Fibroblast of the aortic adventitia (primary cell): ENCODE measurements around the gene SPTAN1. TPM values are rescaled to one million over a fixed set of nuclear protein-coding genes. Genes with fewer than 3 reads are reported as not detected.
"Not testable (repeated sequence)": the region's sequence is repeated elsewhere in the genome, so short reads cannot be mapped to it uniquely, and the experiment has no call there.

ENCODE experiments used
- DNase-seq: peaks from one replicate; pipeline ENCODE4 v3.0.0-alpha.2; 2010; ENCODE audit warnings: low read depth
- H3K4me3 ChIP-seq: 2 replicates; pipeline ENCODE4 v1.5.1; 2011; ENCODE audit warnings: low read depth, mild to moderate bottlenecking, control low read depth, low read length, moderate library complexity
- total RNA-seq: library from RNA; depleted of rRNA; stranded (reverse); fragments of >200 nt; gene quantifications from 2 replicates; pipeline ENCODE4 v1.2.3, GENCODE V29; 2012; ENCODE audit warnings: low replicate concordance
- TF ChIP-seq, protein P1 (sequence below): IDR thresholded peaks from 2 replicates; pipeline ENCODE4 v1.5.1; 2011; ENCODE audit warnings: mild to moderate bottlenecking, low read length, control low read depth, inconsistent platforms; ENCODE audit not compliant: insufficient read depth

Gene SPTAN1
- total RNA-seq, 1 donor: 287 TPM

DNA sequence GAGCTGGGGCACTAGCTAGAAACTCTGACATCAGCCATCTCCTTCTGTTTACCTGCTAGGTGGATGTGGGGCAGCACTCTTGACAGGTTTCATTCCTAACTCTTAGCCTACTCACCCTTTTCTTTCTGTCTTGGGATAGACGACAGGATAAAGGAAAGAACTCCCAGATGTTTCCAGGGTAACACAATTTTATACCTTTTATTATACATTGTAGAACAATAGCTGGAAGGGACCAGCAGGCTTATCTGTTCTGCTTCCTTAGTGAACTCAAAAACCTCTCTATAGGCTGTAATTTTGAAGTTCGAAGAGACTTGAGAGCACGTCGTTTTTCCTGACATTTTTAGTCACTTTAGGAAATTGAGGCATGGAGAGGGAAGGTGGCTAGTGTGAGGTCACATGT lies 13.2 kb downstream of the SPTAN1 start:
- no peak overlapping the region for H3K4me3 ChIP-seq
- DNase-seq: no peak
- TF ChIP-seq, protein P1, sequence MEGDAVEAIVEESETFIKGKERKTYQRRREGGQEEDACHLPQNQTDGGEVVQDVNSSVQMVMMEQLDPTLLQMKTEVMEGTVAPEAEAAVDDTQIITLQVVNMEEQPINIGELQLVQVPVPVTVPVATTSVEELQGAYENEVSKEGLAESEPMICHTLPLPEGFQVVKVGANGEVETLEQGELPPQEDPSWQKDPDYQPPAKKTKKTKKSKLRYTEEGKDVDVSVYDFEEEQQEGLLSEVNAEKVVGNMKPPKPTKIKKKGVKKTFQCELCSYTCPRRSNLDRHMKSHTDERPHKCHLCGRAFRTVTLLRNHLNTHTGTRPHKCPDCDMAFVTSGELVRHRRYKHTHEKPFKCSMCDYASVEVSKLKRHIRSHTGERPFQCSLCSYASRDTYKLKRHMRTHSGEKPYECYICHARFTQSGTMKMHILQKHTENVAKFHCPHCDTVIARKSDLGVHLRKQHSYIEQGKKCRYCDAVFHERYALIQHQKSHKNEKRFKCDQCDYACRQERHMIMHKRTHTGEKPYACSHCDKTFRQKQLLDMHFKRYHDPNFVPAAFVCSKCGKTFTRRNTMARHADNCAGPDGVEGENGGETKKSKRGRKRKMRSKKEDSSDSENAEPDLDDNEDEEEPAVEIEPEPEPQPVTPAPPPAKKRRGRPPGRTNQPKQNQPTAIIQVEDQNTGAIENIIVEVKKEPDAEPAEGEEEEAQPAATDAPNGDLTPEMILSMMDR: no peak

DNA sequence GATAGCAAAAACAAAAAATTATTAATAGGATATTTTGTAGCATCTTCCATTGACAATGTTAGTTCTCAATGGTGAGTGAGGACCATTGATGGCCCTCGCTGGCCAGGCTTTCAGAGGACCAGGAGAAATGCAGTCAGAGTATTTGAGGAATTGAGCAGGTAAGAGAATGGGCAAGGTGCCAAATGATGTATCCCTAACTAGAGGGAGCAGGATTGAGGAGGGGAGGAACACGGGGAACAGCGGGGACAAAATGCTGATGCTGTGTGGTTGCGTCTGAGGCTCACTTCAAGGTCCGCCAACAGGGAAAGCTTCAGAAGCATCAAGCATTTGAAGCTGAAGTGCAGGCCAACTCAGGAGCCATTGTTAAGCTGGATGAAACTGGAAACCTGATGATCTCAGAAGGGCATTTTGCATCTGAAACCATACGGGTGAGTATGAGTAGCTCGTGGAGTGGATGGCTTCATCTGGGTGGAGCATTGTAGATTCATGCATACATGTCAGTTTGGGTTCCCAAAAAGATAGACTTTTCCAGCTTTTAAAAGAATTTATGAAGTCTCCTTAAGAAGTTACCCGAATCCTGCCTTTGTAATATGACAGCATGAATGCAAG lies 16.2 kb downstream of the SPTAN1 start:
- H3K4me3 ChIP-seq: no peak overlapping the region
- peak; percentile 20 for DNase-seq
- TF ChIP-seq, protein P1: no peak

DNA sequence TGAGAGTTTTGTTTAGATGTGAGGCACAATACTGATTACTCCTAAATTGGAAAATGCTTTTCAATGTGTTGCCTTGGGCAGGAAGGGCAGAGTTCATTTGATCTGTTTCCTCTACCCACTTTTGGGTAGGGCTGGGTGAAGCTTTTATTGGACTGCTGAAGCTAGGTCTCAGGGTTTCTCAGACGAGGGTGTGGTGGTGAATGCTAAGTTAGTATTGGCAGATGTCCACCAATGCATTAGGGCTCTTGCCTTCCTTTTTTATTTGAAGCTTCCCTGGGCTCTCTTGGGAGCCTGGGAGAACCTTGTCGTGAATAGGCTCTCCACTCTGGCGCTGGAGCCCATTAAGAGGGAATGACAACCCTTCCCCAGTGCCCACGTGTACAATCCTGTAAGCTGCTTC lies 23.1 kb downstream of the SPTAN1 start:
- peak; percentile 85 for DNase-seq
- no peak overlapping the region for H3K4me3 ChIP-seq
- TF ChIP-seq, protein P1: no peak

DNA sequence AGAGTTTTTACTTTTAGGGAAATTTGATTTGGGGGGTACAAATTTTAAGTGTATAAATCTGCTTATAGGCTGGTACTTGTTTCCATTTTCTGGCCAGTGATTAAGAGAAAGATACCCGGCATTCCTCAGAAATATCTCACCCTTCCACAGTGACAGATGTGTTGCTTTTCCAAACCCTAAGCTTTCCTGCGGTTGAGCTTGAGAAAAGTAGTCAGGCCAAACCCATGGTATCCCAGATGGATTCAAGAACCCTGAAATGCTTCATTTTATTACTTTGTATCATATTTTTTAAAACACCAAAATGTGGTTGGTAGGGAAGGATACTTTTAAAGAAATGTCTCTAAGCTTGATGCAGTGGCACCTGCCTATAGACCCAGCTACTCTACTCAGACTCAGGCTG lies 23.5 kb downstream of the SPTAN1 start:
- TF ChIP-seq, protein P1: no peak
- H3K4me3 ChIP-seq: no peak overlapping the region
- peak; percentile 59 for DNase-seq

DNA sequence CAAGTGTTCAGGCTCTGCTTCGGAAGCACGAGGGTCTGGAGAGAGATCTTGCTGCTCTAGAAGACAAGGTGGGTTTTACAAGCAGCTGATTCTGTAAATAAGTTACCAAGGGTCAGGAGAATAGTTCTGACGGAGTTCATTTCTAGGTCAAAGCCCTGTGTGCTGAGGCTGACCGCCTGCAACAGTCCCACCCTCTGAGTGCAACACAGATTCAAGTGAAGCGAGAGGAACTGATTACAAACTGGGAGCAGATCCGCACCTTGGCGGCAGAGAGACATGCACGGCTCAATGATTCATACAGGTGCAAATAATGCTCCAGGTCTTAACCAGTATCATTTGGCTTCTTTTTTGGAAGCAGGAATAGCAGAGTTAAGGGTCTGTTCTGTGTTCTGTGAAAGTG lies 24.8 kb downstream of the SPTAN1 start:
- H3K4me3 ChIP-seq: no peak overlapping the region
- TF ChIP-seq, protein P1: no peak
- DNase-seq: no peak

DNA sequence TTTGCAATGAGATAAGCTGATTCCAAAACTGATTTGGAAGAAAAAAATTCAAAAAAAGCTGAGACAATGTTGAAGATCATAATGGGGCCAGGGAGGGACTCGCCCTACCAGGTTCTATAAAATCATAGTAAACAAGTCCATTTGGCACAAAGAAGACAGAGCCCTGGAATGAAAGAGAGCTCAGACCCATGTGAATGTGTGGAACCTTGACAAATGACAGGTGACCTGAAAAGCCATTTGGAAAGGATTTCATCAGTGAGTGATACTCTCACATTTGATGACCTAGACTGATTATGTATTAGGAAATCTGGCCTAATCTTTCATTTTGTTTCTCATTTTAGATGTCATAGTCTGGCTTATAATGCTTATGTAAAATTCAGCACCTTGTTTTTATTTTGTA lies 26.8 kb downstream of the SPTAN1 start:
- TF ChIP-seq, protein P1: no peak
- H3K4me3 ChIP-seq: no peak overlapping the region
- DNase-seq: no peak

DNA sequence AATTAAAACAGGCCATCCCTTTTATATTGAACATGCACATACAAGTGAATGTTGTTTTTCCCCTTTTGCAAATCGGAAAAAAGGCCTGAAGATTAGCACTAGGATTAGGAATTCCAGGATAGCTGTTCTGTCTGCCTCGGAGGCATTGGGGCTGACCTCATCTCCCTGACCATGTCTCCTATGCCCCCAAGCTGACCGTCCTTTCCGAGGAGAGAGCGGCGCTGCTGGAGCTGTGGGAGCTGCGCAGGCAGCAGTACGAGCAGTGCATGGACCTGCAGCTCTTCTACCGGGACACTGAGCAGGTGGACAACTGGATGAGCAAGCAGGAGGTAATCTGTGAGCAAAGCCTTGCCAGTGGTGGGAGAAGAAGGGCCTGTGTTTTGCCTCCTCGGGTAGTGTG lies 28.3 kb downstream of the SPTAN1 start:
- no peak overlapping the region for H3K4me3 ChIP-seq
- TF ChIP-seq, protein P1: no peak
- DNase-seq: no peak

DNA sequence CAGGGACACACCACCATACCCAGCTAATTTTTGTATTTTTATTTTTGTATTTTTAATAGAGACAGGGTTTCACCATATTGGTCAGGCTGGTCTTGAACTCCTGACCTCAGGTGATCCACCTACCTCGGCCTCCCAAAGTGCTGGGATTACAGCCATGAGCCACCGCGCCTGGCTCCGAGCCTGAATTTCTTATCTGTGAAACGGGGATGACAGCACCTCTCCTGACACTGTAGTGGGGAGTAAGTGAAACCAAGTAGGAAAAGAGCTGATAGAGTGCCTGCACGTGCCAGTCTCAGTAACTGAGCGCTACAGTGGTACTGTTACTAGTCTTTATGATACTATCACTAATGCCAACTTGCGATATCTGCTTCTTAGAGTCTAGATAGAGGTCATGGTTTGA lies 32.8 kb downstream of the SPTAN1 start:
- not testable (repeated sequence) for H3K4me3 ChIP-seq, DNase-seq

DNA sequence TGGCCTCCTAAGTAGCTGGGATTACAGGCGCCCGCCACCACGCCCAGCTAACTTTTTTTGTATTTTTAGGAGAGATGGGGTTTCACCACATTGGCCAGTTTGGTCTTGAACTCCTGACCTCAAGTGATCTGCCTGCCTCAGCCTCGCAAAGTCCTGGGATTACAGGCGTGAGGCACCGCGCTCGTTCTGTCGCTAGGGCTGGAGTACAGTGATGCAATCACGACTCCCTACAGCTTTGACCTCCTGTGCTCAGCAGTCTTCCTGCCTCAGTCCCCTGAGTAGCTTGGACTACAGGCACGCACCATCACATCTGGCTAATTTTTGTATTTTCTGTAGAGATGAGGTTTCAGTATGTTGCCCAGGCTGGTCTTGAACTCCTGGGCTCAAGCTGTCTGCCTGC lies 34.5 kb downstream of the SPTAN1 start:
- DNase-seq, H3K4me3 ChIP-seq: not testable (repeated sequence)
